HG02588 (cell line): Measurements from ENCODE around the gene FLRT2.

Source experiments
- ATAC-seq: cut with Tn5 transposase; IDR thresholded peaks from one replicate; pipeline ENCODE4 v1.9.1; 2021; ENCODE audit warnings: mild to moderate bottlenecking, moderate library complexity; ENCODE audit not compliant: unreplicated experiment

FLRT2 gene

DNA sequence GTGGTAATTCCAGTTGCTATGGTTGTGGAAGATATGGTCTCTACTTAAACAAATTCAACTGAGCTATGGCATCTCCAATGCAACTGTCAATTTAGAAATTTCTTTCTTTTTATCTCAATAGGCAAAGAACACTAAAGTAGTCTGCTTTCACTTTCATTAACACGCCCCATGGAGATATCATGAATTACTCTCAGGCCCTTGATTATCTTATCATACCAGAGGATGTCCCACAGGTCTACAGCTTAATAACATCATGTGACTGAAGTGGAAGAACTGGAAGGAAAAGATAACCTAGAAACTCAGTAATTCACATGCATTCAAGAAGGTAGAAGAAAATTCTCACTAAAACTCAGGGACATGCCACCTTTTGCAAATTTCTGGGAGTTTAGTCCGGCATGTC lies 114.3 kb downstream of the FLRT2 start:
- no peak for ATAC-seq

DNA sequence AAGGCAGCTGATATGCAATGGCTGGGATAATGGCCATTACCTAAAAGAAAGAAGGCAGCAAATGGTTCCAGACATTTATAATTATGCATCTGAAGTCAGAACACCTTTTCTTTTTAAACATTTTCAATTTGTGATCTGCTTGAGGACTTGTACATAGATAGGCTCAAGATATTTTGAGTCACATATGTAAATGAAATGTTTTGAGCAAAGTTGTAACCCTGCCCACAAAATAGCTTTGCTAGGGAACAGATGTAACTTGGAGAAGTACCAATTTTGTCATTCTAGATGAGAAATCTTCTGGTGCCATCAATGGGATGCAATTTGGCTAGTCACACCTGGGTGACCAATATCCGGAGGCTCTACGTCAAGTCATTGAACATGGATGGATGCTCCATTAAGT lies 123.1 kb downstream of the FLRT2 start:
- no peak for ATAC-seq

DNA sequence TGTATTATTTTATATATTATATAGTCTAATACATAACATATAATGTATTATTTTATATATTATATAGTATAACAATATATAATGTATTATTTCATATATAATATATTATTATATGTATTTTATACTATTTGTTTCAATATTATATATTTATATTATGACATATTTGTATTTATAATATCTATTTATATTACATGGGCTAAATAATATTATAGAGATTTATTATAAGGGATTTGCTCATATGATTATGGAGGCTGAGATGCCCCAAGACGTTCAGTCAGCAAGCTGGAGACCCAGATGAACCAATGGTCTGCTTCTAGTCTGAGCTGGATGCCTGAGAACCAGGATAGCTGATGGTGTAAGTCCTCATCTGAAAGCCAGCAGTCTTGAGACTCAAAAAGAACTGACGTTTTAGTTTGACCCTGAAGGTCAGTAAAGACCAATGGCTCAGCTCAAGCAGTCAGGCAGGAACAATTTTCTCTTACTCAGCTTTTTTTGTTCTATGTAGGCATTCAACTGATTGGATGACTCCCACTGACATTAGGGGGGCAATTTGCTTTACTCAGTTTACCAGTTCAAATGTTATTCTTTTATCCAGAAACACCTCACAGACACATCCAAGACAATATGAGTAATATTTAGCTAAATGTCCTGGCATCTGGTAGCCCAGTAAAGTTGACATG lies 130.4 kb downstream of the FLRT2 start:
- ATAC-seq = no peak

DNA sequence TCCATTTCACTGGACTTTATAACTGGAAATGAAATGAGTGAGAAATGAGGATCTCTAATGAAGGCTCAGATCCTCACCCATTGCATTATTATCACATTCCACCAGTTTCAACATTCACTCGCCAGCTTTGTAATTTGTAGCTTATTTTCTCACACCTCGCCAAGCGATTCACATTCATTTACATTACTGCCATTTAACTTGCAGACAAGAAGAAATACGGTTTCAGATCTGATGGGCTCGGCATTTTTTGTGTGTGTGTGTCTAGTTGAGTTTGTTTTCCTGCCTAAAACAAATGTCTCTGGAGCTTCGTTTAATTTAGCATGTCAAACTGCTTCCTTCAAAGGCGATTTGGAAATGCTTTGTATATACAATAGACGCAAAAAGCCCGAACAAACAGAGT lies 132.2 kb downstream of the FLRT2 start:
- ATAC-seq = no peak

DNA sequence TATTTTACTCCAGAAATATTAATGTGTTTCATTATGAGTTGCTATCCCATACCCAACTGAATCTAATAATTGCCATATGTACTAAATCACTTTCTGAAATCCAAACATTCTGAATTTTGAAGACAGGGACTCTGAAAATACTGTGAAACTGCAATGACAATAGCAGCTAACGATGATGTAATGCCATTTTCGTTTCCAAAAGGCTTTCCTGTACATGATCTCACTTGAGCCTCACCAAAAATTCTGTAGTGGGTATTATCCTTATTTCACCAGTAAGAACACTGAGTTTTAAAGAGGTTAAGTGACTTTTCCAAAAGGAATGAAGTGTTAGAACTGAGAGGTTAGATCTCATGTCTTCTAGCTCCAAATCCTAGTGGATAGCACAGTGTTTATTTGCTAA lies 133.3 kb downstream of the FLRT2 start:
- ATAC-seq = no peak

DNA sequence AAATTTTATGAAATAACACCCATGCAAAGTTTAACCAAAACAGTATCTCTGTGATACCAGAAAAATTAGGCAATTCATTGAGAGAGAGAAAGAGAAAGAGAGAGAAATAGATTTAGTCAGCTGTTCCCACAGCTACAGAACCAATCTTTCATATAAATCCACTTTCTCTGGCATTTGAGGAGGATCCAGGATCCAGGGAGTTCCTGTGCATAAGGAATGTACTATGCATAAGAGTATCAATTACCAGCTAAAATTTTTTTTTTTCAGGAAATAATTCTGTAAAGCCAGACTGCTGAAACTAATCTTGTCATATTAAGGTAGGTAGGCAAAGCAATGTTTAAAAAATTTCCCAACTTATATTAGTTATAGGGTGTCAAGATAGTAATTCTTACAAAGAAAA lies 133.7 kb downstream of the FLRT2 start:
- no peak for ATAC-seq

DNA sequence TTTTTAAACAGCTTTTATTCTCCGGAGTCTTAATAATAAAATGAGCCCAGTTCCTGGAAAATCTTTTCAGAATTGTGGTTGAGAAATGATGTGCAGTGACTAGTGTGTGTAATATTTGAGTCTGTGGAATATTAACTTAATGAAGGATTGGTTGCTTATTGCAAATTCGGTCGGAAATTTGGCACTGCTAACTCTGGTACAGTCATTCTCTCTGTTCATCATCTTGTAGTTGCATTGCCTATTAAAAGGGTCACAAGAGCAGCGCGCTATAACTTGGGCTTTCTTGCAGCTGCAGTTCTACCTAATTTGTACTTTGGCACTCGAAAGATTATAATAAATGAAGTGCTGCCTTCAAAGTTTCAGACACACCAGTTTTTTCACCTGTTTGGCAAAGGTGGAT lies 146.0 kb downstream of the FLRT2 start:
- no peak for ATAC-seq

DNA sequence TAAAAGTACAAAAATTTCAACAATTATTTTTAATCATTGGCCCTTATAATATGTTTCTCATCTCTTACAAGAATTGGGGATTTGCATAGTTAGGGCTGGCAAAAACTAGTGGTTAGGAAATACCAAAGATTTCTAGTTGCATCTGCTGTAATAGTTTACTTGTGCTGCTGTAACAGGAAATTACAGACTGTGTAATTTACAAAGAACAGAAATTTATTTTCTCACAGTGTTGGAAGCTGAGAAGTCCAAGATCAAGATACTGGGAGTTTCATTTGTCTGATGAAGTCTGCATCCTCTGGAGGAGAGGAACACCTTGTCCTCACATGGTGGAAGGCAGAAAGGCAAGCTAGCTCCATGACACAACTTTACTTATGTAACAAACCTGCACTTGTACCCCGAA lies 157.0 kb downstream of the FLRT2 start:
- ATAC-seq = no peak

DNA sequence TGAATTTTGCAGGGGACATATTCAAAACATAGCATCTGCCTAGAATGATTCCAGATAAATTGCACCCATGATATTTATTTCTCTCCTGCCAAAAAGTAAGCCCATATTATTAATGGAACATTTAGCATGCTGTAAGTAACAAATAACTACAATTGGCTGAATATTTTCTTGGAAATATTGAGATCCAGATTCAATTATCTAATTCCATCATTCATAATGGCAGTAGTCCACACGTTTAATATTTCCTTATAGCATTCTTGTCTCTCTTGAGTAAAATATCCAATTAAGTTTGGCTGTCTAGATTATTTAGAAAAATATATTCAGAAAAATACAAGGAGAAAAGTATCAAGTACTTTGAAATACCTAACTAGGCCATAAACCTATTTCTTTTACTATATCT lies 157.5 kb downstream of the FLRT2 start:
- ATAC-seq = no peak

DNA sequence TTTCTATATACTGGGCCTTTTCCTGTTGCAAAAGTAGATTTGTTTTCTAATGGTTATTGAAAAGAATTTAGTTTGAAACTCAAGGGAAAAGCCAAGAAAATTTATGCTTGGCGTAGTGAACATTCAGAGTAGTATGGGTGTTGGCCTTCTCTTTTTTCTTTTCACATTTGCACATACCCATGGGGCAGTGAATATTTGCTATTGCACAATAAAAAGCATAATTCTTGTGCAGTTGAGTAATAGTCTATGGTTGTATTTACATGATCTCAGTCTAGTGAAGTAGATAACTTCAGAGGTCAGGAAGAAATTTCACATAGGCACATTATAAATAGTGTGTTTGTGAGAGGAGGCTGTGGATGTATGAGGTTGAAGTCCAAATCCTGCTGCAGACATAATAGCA lies 158.1 kb downstream of the FLRT2 start:
- ATAC-seq = no peak

DNA sequence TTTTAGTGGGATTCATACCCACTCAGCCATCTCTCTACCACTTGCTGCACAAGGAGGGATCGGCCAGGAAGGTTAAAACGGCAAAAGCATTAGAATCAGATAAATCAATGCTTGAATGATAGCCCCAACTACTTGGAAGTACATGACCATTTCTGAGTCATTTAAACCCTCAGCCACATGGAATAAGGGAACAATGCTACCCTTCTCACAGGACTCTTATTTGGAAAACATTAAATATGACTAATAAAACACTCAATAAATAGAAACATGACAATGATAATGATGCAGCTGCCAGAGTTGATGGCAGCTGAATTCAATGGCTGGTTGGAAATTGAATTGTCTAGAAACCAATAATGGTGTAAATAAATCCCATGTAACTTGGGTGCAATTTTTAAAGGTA lies 165.4 kb downstream of the FLRT2 start:
- ATAC-seq = no peak

DNA sequence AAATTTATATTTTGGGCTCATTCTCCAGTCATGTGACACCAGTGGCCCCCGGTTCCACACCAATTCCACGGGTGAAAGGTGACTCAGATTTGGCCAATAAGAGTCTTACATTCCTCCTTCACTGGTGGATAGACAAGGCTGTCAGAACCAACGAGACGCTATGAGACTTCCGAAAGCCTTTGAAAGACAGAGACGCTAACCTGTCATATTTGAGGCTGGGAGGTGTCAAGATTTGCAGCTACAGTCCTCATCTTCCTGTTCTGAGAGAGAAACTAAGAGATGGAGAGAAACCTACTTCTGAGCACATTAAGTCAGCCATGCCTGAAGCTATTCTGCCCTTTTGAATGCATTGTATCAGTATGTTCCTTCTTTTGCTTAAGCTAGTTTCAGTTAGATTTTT lies 171.2 kb downstream of the FLRT2 start:
- ATAC-seq = no peak

DNA sequence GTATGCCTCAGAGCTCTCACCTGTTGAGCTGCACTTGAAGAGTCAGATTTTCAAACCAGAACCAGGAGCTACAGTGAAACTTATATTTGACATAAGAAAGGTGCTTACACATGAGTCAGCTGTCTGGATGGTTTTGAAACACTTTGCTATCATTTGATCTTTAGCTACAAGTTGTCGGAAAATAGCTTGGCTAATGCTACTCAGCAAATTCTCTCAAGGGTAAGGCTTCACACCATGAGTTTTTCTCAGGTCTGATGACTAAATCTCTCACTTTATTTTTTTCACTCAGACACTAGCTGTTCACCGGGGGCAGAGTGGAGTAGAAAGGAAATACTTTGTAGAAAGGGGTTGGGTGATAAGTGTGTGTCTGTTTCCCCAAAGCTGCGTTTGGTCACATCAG lies 171.8 kb downstream of the FLRT2 start:
- ATAC-seq = no peak

DNA sequence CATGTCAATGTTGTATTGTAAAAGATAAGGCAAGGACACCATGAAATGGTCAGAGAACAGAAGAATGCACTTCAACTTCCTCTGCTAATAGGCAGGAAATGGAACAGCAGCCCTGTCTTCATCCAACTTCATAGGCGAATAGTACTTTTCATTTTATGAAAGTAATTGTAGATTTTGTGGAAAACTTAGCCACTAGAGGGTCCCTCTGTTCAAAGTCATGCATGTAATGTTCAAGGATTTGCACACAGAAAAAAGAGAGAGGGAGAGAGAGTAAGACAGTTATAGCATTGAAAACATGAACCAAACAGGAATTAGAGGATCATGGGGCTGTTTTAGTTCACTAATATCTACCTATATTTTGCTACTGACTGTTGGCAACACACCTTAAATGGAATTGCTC lies 172.2 kb downstream of the FLRT2 start:
- ATAC-seq = no peak

DNA sequence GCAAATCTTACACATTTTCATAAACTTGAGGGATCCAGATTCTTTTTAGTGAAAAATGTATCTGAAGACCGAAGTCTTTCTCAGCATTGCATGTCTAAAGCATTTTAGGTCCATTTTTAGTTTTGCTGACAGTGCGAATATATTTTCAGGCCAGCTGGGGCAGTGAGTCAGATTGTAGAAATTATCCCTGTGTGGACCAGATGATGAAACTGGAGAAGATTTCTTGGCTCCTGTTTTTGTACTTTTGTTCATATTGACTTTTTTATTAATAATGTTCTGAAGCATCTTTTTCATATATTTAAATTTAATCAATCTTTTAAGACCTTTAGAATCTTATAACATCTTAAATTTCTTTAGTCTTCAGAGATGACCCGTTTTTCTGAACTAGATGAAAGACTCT lies 173.1 kb downstream of the FLRT2 start:
- no peak for ATAC-seq
